HG03354 (cell line): Measurements from ENCODE around the gene IFNL4.
"Not testable (repeated sequence)": the region's sequence is repeated elsewhere in the genome, so short reads cannot be mapped to it uniquely, and the experiment has no call there.

ENCODE experiments used
- ATAC-seq: cut with Tn5 transposase; IDR thresholded peaks from one replicate; pipeline ENCODE4 v1.9.1; 2021; ENCODE audit warnings: mild to moderate bottlenecking; ENCODE audit not compliant: unreplicated experiment, poor library complexity, severe bottlenecking

Gene IFNL4

GRCh38 chr19:39248806-39249205, at the start of gene IFNL4:
TSS of gene IFNL4 (minus strand) at chr19:39248856.
- ATAC-seq = no peak

- ATAC-seq = no peak
These were observed 49.4 kb upstream of the IFNL4 start for GRCh38 chr19:39297931-39298634.

DNA sequence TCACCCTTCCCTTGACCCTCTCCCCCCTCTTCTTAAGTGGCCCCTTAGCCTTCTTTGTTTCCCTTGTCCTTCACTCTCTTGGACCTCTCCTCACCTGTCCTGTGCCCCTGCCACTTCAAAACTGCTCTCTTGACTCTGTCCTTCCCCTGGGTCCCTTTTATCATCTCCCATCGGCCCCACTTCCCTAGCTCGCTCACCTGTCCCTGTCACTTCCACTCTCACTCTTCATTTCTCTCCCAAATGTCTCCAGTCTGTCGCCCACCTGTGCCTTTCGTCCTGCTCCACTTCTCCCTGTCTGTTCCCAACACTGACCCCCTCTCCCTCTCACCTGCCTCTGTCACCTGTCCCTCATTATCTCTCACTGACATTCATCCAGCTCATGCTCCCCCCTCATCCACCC, 48.2 kb upstream of the IFNL4 start:
- no peak for ATAC-seq

GRCh38 chr19:39296055-39296645, 47.5 kb upstream of the IFNL4 start, which contains the start of gene IFNL1:
TSS of gene IFNL1 (plus strand) at chr19:39296407. CDS start at chr19:39296422, 15 bp downstream.
- ATAC-seq = no peak

DNA sequence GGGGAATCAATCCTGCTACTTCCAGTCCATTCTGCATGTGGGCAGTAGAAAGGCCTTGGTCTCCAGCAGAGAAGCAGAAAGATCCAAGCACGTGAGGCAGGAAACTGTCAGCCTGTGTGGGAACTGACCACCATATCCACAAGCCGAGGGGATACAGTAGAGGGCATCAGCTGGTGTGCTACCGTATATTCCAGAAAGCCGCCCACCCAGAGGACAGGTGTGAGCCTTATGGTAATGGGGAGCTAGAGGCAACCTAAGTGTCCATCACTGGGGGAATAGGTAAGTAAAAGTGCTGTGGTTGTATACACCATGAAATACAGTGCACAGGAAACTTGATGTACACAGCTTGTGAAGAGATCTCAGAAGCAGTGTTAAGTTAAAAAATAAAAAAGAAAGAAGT, 44.7 kb upstream of the IFNL4 start:
- no peak for ATAC-seq

DNA sequence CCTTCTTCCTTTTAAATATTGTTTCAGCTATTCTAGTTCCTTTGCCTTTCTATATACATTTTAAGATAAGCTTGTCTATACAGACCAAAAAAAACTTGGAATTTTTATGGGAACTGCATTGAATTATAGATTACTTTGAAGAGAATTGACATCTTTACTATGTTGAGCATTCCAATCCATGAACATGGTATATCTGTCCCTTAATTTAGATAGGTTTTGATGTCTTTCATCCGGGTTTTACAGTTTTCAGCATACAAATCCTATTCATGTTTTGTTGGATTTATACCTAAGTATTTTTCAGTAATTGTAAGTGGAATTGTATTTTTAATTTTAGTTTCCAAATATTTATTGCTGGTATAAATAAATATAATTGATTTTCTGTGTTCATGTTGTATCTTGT, 35.4 kb upstream of the IFNL4 start:
- no peak for ATAC-seq

GRCh38 chr19:39282021-39282420, 33.4 kb upstream of the IFNL4 start:
- ATAC-seq = no peak

GRCh38 chr19:39277598-39277997, 28.9 kb upstream of the IFNL4 start:
- no peak for ATAC-seq

DNA sequence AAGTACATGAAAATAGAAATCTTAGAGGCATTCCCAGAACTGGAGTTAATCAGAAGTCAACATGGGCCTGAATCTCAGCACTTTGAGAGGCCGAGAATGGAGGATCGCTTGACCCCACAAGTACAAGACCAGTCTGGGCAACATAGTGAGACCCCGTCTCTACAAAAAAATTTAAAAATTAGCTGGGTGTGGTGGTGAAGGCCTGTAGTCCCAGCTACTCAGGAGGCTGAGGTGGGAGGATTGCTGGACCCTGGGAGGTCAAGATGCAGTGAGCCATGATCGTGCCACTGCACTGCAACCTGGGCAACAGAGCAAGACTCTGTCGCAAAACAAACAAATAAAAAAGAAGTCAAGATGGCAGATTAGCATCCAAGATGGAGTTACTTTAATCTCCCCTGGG, 28.1 kb upstream of the IFNL4 start:
- no peak for ATAC-seq

DNA sequence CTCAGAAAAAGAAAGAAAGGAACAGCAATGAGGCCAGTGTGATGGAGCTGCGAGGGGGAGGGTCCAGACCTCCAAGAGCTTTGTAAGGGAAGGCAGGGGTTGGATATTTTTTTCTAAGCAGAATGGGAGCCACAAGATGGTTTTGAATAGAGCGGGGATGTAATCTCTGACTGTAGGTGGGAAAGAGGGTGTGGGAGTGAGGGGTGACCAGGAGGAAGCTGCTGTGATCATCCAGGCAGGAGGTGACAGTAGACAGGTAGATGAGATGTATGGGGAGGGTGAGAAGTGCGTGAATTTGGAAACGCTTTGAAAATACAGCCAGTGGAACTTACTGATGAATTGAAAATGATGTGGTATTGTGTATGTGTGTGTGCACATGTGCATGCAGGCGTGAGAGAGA, 26.9 kb upstream of the IFNL4 start:
- ATAC-seq = no peak

DNA sequence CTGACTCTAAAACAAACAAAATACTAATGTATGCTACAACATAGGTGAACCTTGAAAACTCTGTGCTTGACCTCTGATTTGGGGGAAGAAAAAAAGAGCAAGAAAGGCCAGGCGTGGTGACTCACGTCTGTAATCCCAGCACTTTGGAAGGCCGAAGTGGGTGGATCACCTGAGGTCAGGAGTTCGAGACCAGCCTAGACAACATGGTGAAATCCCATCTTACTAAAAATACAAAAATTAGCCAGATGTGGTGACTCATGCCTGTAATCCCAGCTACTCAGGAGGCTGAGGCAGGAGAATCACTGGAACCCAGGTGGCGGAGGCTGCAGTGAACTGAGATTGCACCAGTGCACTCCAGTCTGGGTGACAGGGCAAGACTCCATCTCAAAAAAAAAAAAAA, 25.2 kb upstream of the IFNL4 start:
- not testable (repeated sequence) for ATAC-seq

DNA sequence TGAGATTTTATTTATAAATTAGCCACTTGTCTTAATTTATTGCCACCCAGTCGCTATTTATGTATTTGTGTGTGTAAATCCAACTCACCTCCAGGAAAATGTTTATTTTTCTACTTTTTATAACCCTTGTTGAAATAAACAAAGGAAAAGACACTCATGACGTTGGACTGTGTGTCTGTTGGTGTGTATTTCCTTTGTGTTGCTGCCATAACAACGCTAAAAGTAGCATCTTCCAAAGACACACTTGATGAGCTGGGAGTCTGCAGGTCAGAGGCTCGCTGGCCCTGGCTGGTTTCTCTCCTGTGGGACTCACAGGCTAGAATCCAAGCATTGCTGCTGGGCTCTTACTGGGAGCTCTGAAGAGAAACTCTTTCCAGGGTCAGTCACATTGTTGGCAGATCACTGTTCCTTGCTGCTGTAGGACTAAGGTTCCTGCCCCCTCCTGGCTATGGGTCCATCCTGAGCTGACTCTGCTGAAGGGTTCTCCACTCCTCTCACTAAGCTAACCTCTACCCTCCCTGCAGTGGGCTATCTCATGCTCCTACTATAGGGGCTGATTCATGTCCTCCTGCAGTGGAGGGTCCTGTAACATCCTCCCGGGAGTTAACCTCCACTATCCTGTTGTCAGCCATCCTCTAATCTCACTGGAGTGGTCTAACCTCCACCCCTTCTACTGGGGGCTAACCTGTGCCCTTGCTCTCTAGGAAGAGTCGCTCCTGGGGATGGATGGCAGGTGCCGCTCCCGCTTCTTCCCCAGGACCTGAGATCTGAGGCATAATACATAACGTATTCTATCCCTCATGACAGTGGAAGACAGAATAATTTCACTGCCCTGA, 21.6 kb upstream of the IFNL4 start:
- ATAC-seq = no peak

- ATAC-seq = not testable (repeated sequence)
These were observed 20.7 kb upstream of the IFNL4 start for GRCh38 chr19:39269369-39269768.

DNA sequence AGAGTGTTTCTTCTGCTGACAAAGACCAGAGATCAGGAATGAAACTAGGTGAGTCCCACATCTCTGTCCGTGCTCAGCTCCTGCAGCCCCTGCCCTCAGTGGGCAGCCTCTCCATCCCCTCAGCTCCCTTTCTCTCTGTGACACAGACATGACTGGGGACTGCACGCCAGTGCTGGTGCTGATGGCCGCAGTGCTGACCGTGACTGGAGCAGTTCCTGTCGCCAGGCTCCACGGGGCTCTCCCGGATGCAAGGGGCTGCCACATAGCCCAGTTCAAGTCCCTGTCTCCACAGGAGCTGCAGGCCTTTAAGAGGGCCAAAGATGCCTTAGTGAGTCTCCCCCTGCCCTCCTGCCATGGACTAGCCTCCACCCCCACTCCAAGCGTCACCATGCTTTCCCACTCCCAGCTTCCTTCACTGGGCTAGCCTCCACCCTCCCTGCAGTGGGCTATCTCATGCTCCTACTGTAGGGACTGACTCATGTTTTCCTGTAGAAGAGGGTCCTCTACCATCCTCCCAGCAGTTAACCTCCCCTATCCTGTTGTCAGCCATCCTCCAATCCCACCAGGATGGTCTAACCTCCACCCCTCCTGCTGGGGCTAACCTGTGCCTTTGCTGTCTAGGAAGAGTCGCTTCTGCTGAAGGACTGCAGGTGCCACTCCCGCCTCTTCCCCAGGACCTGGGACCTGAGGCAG, 20.0 kb upstream of the IFNL4 start:
- not testable (repeated sequence) for ATAC-seq

GRCh38 chr19:39268085-39268484, 19.4 kb upstream of the IFNL4 start, which contains the start of gene IFNL2:
TSS of gene IFNL2 (plus strand) at chr19:39268396. CDS start at chr19:39268569, 173 bp downstream.
- ATAC-seq = not testable (repeated sequence)

- ATAC-seq = no peak
These were observed 16.8 kb upstream of the IFNL4 start for GRCh38 chr19:39265321-39265916.

DNA sequence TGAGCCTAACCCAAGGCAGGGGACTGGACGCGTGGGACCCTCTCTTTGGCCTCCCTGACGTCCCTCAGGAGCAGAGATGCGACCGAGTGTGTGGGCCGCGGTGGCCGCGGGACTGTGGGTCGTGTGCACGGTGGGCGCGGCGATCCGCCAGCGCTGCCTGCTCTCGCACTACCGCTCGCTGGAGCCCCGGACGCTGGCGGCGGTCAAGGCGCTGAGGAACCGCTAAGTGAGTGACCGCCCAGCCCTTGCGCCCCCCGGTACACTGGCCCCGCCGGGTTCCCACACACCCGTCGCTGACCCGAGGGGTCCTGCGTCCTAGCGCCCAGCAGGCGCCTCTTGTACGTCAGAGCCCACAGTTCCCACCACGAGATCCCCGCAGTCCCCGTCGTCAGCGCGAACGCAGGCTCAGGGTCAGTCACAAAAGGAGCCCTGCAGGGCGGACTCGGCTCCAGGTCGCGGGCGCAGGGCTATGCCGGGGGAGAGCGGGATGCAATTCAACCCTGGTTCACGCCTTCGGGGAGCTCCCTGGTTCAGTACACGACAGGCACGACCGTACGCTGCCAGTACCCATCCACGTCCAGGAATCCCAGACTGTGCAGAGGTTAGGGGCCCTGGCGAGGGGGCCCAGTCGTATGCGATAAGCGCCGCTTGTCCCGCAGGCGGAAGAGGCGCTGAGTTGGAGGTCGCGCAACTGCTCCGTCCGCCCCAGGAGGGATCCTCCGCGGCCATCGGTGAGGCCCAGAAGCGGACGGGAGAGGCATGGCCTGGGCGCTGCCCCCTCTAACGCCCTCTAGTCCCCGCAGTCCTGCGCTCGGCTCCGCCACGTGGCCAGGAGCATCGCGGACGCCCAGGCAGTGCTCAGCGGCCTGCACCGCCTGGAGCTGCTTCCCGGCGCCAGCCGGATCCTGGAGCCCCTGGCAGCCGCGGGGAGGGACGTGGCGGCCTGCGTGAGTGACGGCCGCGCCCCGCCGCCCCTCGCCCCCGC, 15.9 kb upstream of the IFNL4 start:
- ATAC-seq = no peak

DNA sequence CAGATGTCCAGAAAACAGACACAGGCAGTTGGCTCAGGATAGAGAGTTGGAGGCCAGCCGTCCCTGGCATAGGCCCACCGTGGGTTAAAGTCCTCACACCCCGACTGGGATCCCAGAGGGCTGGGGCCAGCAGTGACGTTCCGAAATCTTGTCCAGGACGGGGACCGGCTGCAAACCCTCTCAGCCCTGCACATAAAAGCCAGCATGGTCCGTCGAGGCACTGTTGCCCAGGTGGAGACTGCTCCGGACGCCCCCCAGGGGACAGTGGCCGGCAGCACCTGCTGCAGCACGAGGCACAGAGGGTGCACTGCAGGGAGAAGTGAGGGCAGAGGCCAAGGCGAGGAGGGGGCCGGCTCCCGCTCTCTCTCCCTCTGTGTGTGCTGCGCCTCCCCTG, 15.3 kb upstream of the IFNL4 start:
- ATAC-seq = no peak

GRCh38 chr19:39262496-39262895, 13.8 kb upstream of the IFNL4 start:
- ATAC-seq = no peak
